ENCODE measurements around the gene GCNT3. TPM values are rescaled to one million over a fixed set of nuclear protein-coding genes. Genes with fewer than 3 reads are reported as not detected.

The GCNT3 gene
- total and polyA plus RNA-seq, 2 donors (not counting 1 experiment from before 2014, with no cell fraction given): 0.16 to 0.17 TPM

DNA sequence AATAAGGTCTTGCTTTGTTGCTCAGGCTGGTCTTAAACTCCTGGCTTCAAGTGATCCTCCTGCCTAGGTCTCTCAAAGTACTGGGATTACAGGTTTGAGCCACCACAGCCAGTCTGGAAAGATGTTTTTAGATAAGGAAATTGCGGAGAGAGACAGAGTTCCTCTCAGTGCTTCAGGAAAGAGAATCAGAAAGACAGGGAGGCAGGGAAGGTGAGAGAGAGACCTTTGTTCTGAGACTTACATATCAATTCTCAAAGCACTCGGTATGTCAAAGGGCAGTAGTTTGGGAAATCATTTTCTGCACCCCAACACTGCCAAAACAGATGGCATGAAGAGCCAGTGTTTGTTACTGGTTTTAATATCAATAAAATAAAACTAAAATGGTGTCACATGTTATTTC lies 13.1 kb upstream of the GCNT3 start:
- H2AFZ ChIP-seq (ENCODE audit: low read length): no peak overlapping the region
- H3K4me2 ChIP-seq (ENCODE audit: extremely low read depth, insufficient read depth, low read length): no peak overlapping the region
- no peaks in the 10 kb centered on the region for H3K4me1 ChIP-seq (ENCODE audit: control insufficient read depth, extremely low read depth, insufficient read depth, low read length)
- H3K9ac ChIP-seq (ENCODE audit: insufficient read depth, low read length): no peak overlapping the region
- no peak overlapping the region for H3K4me3 ChIP-seq (replicated peaks in 1 of 4; ENCODE audit: control extremely low read depth in 1 of 4, insufficient read depth in 1 of 4, low read depth in 3 of 4, low read length in 4 of 4)
- no peaks in the 10 kb centered on the region for H3K27me3 ChIP-seq (ENCODE audit: control insufficient read depth, insufficient read depth, low read length)
- no peak for DNase-seq (ENCODE audit: low read depth in 2 of 2)
- no peaks in the 10 kb centered on the region for H4K20me1 ChIP-seq (ENCODE audit: control insufficient read depth, extremely low read depth, insufficient read depth, low read length)
- no peaks in the 10 kb centered on the region for H3K36me3 ChIP-seq (ENCODE audit: control insufficient read depth, insufficient read depth, low read length)
- H3K27ac ChIP-seq (ENCODE audit: insufficient read depth, low read length): no peak overlapping the region
- TF ChIP-seq EZH2 (IDR thresholded peaks at IDR 0.05; ENCODE audit: low read length, missing control alignments): no peak
- no peaks in the 10 kb centered on the region for H3K79me2 ChIP-seq (ENCODE audit: control insufficient read depth, insufficient read depth, low read length)
- no peaks in the 10 kb centered on the region for H3K9me3 ChIP-seq (ENCODE audit: control insufficient read depth, insufficient read depth, low read depth, low read length)

DNA sequence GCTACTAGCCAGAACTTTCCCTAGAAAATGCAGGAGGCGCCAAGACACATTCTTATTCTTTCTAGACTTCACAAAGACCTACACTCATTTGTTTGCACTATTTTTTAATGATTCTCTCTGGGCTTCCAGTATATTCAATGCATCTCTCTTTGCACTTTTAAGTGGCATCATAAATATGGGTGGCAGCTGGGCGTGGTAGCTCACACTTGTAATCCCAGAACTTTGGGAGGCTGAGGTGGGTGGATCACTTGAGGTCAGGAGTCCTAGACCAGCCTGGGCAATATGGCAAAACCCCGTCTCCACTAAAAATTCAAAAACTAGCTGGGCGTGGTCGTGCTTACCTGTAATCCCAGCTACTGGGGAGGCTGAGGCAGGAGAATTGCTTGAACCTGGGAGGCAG lies 5.6 kb upstream of the GCNT3 start:
- no peaks in the 10 kb centered on the region for H3K27me3 ChIP-seq (ENCODE audit: control insufficient read depth, insufficient read depth, low read length)
- TF ChIP-seq, protein P1, sequence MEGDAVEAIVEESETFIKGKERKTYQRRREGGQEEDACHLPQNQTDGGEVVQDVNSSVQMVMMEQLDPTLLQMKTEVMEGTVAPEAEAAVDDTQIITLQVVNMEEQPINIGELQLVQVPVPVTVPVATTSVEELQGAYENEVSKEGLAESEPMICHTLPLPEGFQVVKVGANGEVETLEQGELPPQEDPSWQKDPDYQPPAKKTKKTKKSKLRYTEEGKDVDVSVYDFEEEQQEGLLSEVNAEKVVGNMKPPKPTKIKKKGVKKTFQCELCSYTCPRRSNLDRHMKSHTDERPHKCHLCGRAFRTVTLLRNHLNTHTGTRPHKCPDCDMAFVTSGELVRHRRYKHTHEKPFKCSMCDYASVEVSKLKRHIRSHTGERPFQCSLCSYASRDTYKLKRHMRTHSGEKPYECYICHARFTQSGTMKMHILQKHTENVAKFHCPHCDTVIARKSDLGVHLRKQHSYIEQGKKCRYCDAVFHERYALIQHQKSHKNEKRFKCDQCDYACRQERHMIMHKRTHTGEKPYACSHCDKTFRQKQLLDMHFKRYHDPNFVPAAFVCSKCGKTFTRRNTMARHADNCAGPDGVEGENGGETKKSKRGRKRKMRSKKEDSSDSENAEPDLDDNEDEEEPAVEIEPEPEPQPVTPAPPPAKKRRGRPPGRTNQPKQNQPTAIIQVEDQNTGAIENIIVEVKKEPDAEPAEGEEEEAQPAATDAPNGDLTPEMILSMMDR (conservative IDR thresholded peaks at IDR 0.05 in 1 of 2, IDR thresholded peaks at IDR 0.05 in 1 of 2; ENCODE audit: low read depth in 1 of 2, low read length in 2 of 2): no peak
- H3K79me2 ChIP-seq (ENCODE audit: control insufficient read depth, insufficient read depth, low read length): no peaks in the 10 kb centered on the region
- H4K20me1 ChIP-seq (ENCODE audit: control insufficient read depth, extremely low read depth, insufficient read depth, low read length): no peaks in the 10 kb centered on the region
- no peak overlapping the region for H3K27ac ChIP-seq (ENCODE audit: insufficient read depth, low read length)
- H3K4me1 ChIP-seq (ENCODE audit: control insufficient read depth, extremely low read depth, insufficient read depth, low read length): no peaks in the 10 kb centered on the region
- H3K9me3 ChIP-seq (ENCODE audit: control insufficient read depth, insufficient read depth, low read depth, low read length): no peaks in the 10 kb centered on the region
- DNase-seq (ENCODE audit: low read depth in 2 of 2): no peak
- no peaks in the 10 kb centered on the region for H3K36me3 ChIP-seq (ENCODE audit: control insufficient read depth, insufficient read depth, low read length)
- no peak overlapping the region for H3K9ac ChIP-seq (ENCODE audit: insufficient read depth, low read length)
- no peak overlapping the region for H2AFZ ChIP-seq (ENCODE audit: low read length)
- H3K4me2 ChIP-seq (ENCODE audit: extremely low read depth, insufficient read depth, low read length): no peak overlapping the region
- no peak overlapping the region for H3K4me3 ChIP-seq (replicated peaks in 1 of 4; ENCODE audit: control extremely low read depth in 1 of 4, insufficient read depth in 1 of 4, low read depth in 3 of 4, low read length in 4 of 4)

DNA sequence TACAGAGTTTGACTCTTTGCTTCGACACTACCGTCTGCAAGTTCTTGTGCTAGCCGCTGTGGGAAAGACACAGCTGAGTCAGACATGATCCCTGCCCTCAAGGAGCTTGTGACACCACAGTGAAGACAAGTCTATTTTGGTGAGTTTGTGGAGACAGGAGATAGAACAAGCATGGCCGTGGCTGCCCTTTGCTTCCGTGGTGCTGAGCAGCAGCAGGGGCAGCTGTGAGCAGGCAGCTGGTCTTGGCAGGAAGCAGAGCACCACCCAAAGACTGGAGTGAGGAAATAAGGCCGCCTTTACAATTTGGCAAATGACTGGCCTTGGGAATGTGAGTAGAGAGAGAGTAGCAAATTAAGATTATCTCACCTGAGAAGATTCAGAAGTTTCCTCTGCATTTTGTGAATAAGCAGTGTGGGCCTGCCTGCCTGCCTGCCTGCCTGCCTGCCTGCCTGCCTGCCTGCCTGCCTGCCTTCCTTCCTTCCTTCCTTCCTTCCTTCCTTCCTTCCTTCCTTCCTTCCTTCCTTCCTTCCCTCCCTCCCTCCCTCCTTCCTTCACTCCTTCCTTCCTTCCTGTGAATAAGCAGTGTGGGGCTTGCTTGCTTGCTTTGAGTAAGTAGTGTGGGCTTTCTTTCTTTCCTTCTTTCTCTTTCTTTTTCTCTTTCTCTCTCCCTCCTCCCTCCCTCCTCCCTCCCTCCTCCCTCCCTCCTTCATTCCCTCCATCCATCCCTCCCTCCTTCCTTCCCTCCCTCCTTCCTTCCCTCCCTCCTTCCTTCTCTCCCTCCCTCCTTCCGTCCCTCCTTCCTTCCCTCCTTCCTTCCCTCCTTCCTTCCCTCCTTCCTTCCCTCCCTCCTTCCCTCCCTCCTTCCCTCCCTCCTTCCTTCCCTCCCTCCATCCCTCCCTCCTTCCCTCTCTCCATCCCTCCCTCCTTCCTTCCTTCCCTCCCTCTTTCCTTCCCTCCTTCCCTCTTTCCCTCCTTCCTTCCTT lies 1.6 kb upstream of the GCNT3 start:
- no peak overlapping the region for H3K27ac ChIP-seq (ENCODE audit: insufficient read depth, low read length)
- no peaks in the 10 kb centered on the region for H4K20me1 ChIP-seq (ENCODE audit: control insufficient read depth, extremely low read depth, insufficient read depth, low read length)
- no peaks in the 10 kb centered on the region for H3K4me1 ChIP-seq (ENCODE audit: control insufficient read depth, extremely low read depth, insufficient read depth, low read length)
- no peaks in the 10 kb centered on the region for H3K9me3 ChIP-seq (ENCODE audit: control insufficient read depth, insufficient read depth, low read depth, low read length)
- no peaks in the 10 kb centered on the region for H3K79me2 ChIP-seq (ENCODE audit: control insufficient read depth, insufficient read depth, low read length)
- H3K9ac ChIP-seq (ENCODE audit: insufficient read depth, low read length): no peak overlapping the region
- TF ChIP-seq, protein P1 (conservative IDR thresholded peaks at IDR 0.05 in 1 of 2, IDR thresholded peaks at IDR 0.05 in 1 of 2; ENCODE audit: low read depth in 1 of 2, low read length in 2 of 2): no peak
- no peak for TF ChIP-seq EZH2 (IDR thresholded peaks at IDR 0.05; ENCODE audit: low read length, missing control alignments)
- no peak overlapping the region for H2AFZ ChIP-seq (ENCODE audit: low read length)
- H3K27me3 ChIP-seq (ENCODE audit: control insufficient read depth, insufficient read depth, low read length): no peaks in the 10 kb centered on the region
- H3K4me2 ChIP-seq (ENCODE audit: extremely low read depth, insufficient read depth, low read length): no peak overlapping the region
- H3K36me3 ChIP-seq (ENCODE audit: control insufficient read depth, insufficient read depth, low read length): no peaks in the 10 kb centered on the region
- peak in 1 of 2 donors; percentile 2 for DNase-seq (ENCODE audit: low read depth in 2 of 2)
- H3K4me3 ChIP-seq (replicated peaks in 1 of 4; ENCODE audit: control extremely low read depth in 1 of 4, insufficient read depth in 1 of 4, low read depth in 3 of 4, low read length in 4 of 4): no peak overlapping the region

Data from fibroblast of lung (primary cell).